ENCODE results near the gene UBE2I.

The UBE2I gene

GRCh38 chr16:1344499-1344898, 35.1 kb downstream of the UBE2I start:
- no peak for DNase-seq

GRCh38 chr16:1345087-1345486, 35.7 kb downstream of the UBE2I start:
- no peak for DNase-seq

GRCh38 chr16:1345651-1346421, 36.4 kb downstream of the UBE2I start:
- DNase-seq, result no peak

- no peak for DNase-seq
Measured at GRCh38 chr16:1346422-1347285, 37.2 kb downstream of the UBE2I start.

GRCh38 chr16:1347286-1347855, 37.9 kb downstream of the UBE2I start:
- no peak for DNase-seq

- DNase-seq, result no peak
Measured at GRCh38 chr16:1347962-1348361, 38.5 kb downstream of the UBE2I start.

GRCh38 chr16:1348441-1348840, 39.0 kb downstream of the UBE2I start:
- DNase-seq, result no peak

- DNase-seq, result no peak
Measured at GRCh38 chr16:1348926-1349325, 39.5 kb downstream of the UBE2I start.

- no peak for DNase-seq
Measured at GRCh38 chr16:1349351-1349750, 39.9 kb downstream of the UBE2I start.

GRCh38 chr16:1349951-1350350, 40.5 kb downstream of the UBE2I start:
- no peak for DNase-seq

GRCh38 chr16:1350691-1351090, 41.3 kb downstream of the UBE2I start:
- no peak for DNase-seq

GRCh38 chr16:1351215-1351581, 41.8 kb downstream of the UBE2I start:
- DNase-seq, result no peak

GRCh38 chr16:1351582-1352362, 42.3 kb downstream of the UBE2I start, which contains the start of the genes GNPTG and TSR3:
GNPTG (plus strand) TSS chr16:1351931; CDS start chr16:1351966, 35 bp downstream.
TSR3 (minus strand) TSS chr16:1351878; CDS start chr16:1351804, 74 bp downstream.
- DNase-seq, result peak; percentile 86 to 96 (median 86)

GRCh38 chr16:1354815-1355540, 45.5 kb downstream of the UBE2I start:
- no peak for DNase-seq

GRCh38 chr16:1355591-1355990, 46.2 kb downstream of the UBE2I start:
- no peak for DNase-seq

GRCh38 chr16:1356061-1356900, 46.8 kb downstream of the UBE2I start:
- DNase-seq, result no peak

GRCh38 chr16:1357906-1358566, 48.6 kb downstream of the UBE2I start:
- DNase-seq, result no peak

- DNase-seq, result no peak
Measured at GRCh38 chr16:1361685-1362360, 52.4 kb downstream of the UBE2I start.

- no peak for DNase-seq
Measured at GRCh38 chr16:1362807-1363206, 53.4 kb downstream of the UBE2I start.

- peak; percentile 29 to 53 (median 43) for DNase-seq
Measured at GRCh38 chr16:1363501-1364041, 54.1 kb downstream of the UBE2I start.
